BLaER1 treated with 17β-estradiol and CSF1 and Interleukin-3, amounts not matched to agents 10 nM and 100 nM (cell line): ENCODE measurements around the gene TMEM132D.

Source experiments
- H3K27ac ChIP-seq, 11 experiments: shearing (Covaris generic); formaldehyde crosslinking; 2 replicates each; pipeline ENCODE4 v1.8.1; 2022
- H3K27me3 ChIP-seq, 11 experiments: shearing (Covaris generic); formaldehyde crosslinking; 2 replicates each; pipeline ENCODE4 v1.8.1; 2022
- H3K36me3 ChIP-seq, 11 experiments: shearing (Covaris generic); formaldehyde crosslinking; 2 replicates each; pipeline ENCODE4 v1.8.1; 2022
- H3K4me1 ChIP-seq, 10 experiments: shearing (Covaris generic); formaldehyde crosslinking; 2 replicates each; pipeline ENCODE4 v1.8.1; 2022
- H3K4me2 ChIP-seq, 11 experiments: shearing (Covaris generic); formaldehyde crosslinking; 2 replicates each; pipeline ENCODE4 v1.8.1; 2022
- H3K4me3 ChIP-seq, 10 experiments: shearing (Covaris generic); formaldehyde crosslinking; 2 replicates each; pipeline ENCODE4 v1.8.1; 2022
- H3K9ac ChIP-seq, 11 experiments: shearing (Covaris generic); formaldehyde crosslinking; 2 replicates each; pipeline ENCODE4 v1.8.1; 2022
- H3K9me3 ChIP-seq, 11 experiments: shearing (Covaris generic); formaldehyde crosslinking; replicated peaks in 1 of 11; 2 replicates each; pipeline ENCODE4 v1.8.1; 2022
- H4K20me1 ChIP-seq, 11 experiments: shearing (Covaris generic); formaldehyde crosslinking; 2 replicates each; pipeline ENCODE4 v1.8.1; 2022
- Cebpa-rat ChIP-seq, 11 experiments: shearing (Covaris generic); IDR thresholded peaks; 2 replicates each; pipeline ENCODE4 v1.8.1; 2022

The TMEM132D gene

DNA sequence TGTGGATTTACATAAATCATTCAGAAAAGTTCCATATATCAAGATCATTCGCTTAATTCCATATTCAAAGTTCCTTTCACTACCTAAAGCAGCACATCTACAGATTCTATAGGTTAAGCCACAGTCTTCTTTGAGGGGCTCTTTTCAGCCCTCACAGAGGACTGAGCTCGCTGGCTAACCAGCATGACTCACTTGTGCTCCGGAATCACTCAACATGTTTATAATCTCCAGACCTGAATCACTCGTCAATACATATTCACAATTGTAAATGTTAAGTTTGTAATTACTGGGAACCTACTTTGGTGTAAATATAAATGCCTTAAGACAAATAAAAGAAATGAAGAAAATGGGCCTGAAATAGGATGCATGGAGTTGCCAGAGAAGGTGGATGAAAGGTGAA lies 315.7 kb downstream of the TMEM132D start:
- Histone ChIP-seq H3K4me2 (no peak overlapping the region), H4K20me1 (no peaks in the 10 kb centered on the region), H3K9ac (no peak overlapping the region), H3K27ac (no peak overlapping the region), H3K36me3 (no peaks in the 10 kb centered on the region), H3K4me1 (no peaks in the 10 kb centered on the region), H3K27me3 (no peaks in the 10 kb centered on the region), H3K4me3 (no peak overlapping the region), H3K9me3 (no peaks in the 10 kb centered on the region; a peak in 1 of 22 replicates)
- TF ChIP-seq Cebpa-rat (IDR thresholded peaks at IDR 0.05) = no peak

DNA sequence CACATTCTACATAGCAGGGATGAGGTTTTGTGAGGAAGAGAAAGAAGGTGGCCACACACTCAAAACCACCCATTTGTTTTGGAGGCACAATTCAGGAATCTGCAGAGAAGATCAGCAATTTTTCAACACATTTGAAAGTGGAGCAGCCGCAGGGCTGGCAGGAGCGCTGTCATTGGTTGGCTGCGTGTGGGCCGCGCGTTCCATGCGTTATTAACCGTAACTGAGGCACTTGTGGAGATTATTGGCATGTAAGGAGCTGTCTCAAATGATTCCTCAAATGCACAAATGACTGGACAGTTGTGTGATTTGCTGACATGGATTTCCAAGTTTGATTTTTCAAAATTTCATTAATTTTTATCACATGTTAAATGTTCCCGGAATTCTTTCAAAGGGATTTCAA lies 318.5 kb downstream of the TMEM132D start:
- Histone ChIP-seq H3K9me3 (no peaks in the 10 kb centered on the region; a peak in 1 of 22 replicates), H3K4me3 (no peak overlapping the region), H3K36me3 (no peaks in the 10 kb centered on the region), H3K4me1 (peaks cover 0 to 7% (median 0%) of the 10 kb centered on the region in 10 experiments; a peak in 5 of 20 replicates), H3K27me3 (no peaks in the 10 kb centered on the region), H4K20me1 (no peaks in the 10 kb centered on the region), H3K4me2 (no peak overlapping the region), H3K9ac (no peak overlapping the region), H3K27ac (no peak overlapping the region)
- no peak for TF ChIP-seq Cebpa-rat (IDR thresholded peaks at IDR 0.05)

DNA sequence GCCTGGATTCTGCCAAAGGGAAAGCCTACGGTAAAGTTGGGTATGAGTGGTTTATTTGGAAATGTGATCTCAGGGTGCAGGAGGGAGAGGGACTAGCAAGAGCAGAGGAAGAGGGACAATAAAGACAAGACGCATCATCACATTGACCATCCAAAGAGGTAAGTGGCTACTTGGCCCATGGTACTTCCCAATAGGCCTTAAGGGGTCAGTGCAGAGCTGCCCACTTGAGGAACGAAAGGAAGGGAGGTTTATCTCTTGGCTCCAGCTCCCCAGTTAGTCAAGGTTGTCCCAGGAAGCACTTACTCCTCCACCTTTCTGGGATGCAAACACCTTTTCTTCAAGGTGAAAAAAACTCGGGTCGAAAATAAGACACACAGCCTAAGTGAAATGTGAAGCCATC lies 323.9 kb downstream of the TMEM132D start:
- no peak overlapping the region for H3K9ac ChIP-seq
- no peaks in the 10 kb centered on the region for H3K27me3 ChIP-seq
- H3K36me3 ChIP-seq = no peaks in the 10 kb centered on the region
- no peaks in the 10 kb centered on the region for H4K20me1 ChIP-seq
- no peak overlapping the region for H3K4me2 ChIP-seq
- H3K4me3 ChIP-seq = no peak overlapping the region
- no peak for TF ChIP-seq Cebpa-rat (IDR thresholded peaks at IDR 0.05)
- H3K4me1 ChIP-seq = peaks cover 0 to 7% (median 0%) of the 10 kb centered on the region in 10 experiments; a peak in 5 of 20 replicates
- H3K27ac ChIP-seq = no peak overlapping the region
- no peaks in the 10 kb centered on the region for H3K9me3 ChIP-seq

DNA sequence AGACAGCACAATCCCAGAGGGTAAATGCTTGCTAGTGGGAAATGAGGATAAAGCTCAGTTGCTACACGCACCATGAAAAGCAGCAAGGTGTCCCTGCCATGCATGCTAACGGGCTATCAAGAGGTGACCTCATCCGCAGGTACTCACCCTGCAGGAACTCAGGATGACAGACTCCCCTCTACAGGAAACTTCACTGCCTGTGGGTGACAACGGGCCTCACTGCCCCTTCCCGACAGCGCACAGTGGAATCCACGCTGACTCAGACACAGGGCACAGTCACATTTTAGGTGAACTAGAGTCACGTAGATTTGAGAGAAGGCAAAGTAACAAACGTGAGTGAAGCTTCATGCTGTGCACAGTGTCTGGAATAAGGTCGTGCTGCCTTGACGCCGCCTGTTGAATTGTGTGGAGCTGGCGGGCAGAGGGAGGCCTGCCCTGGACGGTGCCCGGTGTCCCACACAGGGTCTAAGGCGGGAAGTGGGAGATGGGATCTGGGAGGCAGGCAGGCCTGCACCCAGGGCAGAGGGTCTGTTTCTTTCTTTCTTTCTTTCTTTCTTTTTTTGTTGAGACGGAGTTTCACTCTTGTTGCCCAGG lies 331.8 kb downstream of the TMEM132D start:
- no peak overlapping the region for H3K27ac ChIP-seq
- no peak overlapping the region for H3K9ac ChIP-seq
- H3K36me3 ChIP-seq = no peaks in the 10 kb centered on the region
- no peaks in the 10 kb centered on the region for H3K4me1 ChIP-seq
- no peak overlapping the region for H3K4me3 ChIP-seq
- no peak for TF ChIP-seq Cebpa-rat (IDR thresholded peaks at IDR 0.05)
- H4K20me1 ChIP-seq = no peaks in the 10 kb centered on the region; a peak in 1 of 22 replicates
- H3K4me2 ChIP-seq = no peak overlapping the region
- no peaks in the 10 kb centered on the region for H3K27me3 ChIP-seq
- H3K9me3 ChIP-seq = no peaks in the 10 kb centered on the region

DNA sequence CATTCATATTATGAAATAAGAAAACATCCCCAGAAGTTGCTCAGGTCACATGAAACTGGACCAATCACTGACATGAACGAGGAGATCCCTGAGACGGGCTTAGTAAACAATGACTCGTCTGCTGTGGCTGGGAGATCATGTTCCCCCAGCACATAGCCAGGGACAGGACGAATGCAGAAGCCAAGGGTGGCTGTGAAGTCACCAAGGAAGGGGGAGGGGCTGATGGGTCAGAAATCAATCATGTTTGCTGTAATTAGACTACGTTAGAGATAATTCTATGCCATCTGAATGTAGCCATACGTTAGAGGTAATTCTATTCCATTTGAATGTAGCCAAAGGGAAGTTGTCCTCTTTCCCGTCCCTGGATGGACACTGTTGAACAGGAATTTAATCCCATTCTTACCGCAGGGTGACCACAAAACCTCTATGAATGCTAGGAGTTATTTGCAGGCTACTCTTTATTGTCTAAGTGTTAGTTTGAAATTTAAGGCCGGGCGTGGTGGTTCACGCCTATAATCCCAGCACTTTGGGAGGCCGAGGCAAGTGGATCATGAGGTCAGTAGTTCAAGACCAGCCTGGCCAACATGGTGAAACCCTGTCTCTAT lies 332.9 kb downstream of the TMEM132D start:
- Histone ChIP-seq H3K9me3 (no peaks in the 10 kb centered on the region), H4K20me1 (no peaks in the 10 kb centered on the region; a peak in 1 of 22 replicates)
- TF ChIP-seq Cebpa-rat (IDR thresholded peaks at IDR 0.05) = no peak

DNA sequence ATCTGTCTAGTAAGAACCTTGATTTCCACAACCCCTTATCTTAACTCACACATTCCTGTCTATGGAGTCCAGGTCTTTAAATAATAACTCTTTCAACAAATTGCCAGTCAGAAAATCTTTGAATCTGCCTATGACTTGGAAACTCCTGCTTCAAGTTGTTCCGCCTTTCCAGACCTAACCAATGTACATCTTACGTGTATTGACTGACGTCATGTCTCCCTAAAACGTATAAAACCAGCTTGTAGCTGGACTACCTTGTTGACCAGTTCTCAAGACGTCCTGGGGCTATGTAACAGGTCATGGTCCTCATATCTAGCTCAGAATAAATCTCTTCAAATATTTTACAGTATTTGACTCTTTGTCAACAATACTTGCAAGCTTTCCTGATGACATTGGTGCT lies 337.0 kb downstream of the TMEM132D start:
- no peak for TF ChIP-seq Cebpa-rat (IDR thresholded peaks at IDR 0.05)
- Histone ChIP-seq H3K4me2 (no peak overlapping the region), H4K20me1 (no peaks in the 10 kb centered on the region), H3K9me3 (0 out of 22 replicates have a peak, but pooled peaks cover 0 to 8% (median 0%) of the 10 kb centered on the region in 11 experiments), H3K9ac (no peak overlapping the region), H3K36me3 (no peaks in the 10 kb centered on the region), H3K4me1 (peaks cover 8 to 23% (median 14%) of the 10 kb centered on the region in 10 experiments; a peak in 19 of 20 replicates), H3K27ac (no peak overlapping the region), H3K27me3 (no peaks in the 10 kb centered on the region; a peak in 1 of 22 replicates), H3K4me3 (no peak overlapping the region)

More for the DNA sequence above, 332.9 kb downstream of the TMEM132D start:
- Histone ChIP-seq H3K27me3 (no peaks in the 10 kb centered on the region), H3K9ac (no peak overlapping the region), H3K36me3 (no peaks in the 10 kb centered on the region), H3K27ac (no peak overlapping the region), H3K4me1 (no peaks in the 10 kb centered on the region), H3K4me2 (no peak overlapping the region), H3K4me3 (no peak overlapping the region)

DNA sequence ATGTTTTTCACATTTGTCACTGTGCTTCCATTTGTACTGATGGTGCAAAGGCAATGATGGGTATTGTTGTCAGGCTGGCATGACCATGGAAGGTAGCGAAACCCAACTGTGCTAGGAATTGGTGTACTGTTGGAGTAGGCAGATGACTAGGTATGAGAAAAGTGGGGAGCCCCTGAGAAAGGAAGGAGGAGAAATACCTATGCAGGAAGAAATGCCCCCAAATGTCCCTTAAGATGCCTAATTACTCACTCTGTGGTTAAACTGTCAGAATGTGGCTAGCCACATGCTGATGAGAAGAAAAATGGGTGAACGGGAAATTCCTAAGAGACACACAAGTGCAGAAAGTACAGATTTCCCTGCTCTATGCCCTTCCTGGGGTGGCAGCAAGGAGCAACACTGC lies 339.1 kb downstream of the TMEM132D start:
- H3K4me3 ChIP-seq = no peak overlapping the region
- no peak overlapping the region for H3K27ac ChIP-seq
- H3K36me3 ChIP-seq = no peaks in the 10 kb centered on the region
- no peak overlapping the region for H3K9ac ChIP-seq
- 0 out of 22 replicates have a peak, but pooled peaks cover 0 to 8% (median 0%) of the 10 kb centered on the region in 11 experiments for H3K9me3 ChIP-seq
- H3K4me1 ChIP-seq = peaks cover 8 to 31% (median 14%) of the 10 kb centered on the region in 10 experiments; a peak in 19 of 20 replicates
- peak overlapping the region in 10 of 11 experiments; percentile 36 to 74 (median 61); a peak in 20 of 22 replicates for H3K4me2 ChIP-seq
- no peaks in the 10 kb centered on the region; a peak in 1 of 22 replicates for H3K27me3 ChIP-seq
- no peak for TF ChIP-seq Cebpa-rat (IDR thresholded peaks at IDR 0.05)
- no peaks in the 10 kb centered on the region for H4K20me1 ChIP-seq

DNA sequence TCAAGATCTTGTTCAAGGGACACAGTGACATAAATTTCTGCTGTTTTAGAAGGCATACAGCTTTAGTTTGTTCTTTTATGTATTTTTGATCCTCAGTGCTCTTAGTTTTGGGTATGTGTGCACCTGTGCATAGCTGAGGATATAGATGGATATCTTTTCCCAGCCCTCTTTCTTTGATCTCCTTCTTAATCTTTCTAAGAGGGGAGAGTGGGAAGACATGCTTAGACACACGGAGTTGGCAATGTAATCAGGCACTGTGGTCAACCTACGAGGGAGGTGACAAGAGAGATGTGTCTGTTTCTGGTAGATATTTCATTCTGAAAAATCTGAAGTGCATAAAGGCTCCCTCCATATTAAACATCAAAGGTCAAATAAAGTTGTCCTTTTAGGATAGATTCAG lies 340.6 kb downstream of the TMEM132D start:
- no peaks in the 10 kb centered on the region for H3K36me3 ChIP-seq
- TF ChIP-seq Cebpa-rat (IDR thresholded peaks at IDR 0.05) = no peak
- no peak overlapping the region for H3K4me3 ChIP-seq
- H3K27me3 ChIP-seq = no peaks in the 10 kb centered on the region; a peak in 1 of 22 replicates
- no peaks in the 10 kb centered on the region for H4K20me1 ChIP-seq
- peaks cover 8 to 31% (median 14%) of the 10 kb centered on the region in 10 experiments; a peak in 19 of 20 replicates for H3K4me1 ChIP-seq
- no peak overlapping the region for H3K27ac ChIP-seq
- no peak overlapping the region for H3K4me2 ChIP-seq
- H3K9ac ChIP-seq = no peak overlapping the region
- peaks cover 0 to 8% (median 0%) of the 10 kb centered on the region in 11 experiments; a peak in 1 of 22 replicates for H3K9me3 ChIP-seq

DNA sequence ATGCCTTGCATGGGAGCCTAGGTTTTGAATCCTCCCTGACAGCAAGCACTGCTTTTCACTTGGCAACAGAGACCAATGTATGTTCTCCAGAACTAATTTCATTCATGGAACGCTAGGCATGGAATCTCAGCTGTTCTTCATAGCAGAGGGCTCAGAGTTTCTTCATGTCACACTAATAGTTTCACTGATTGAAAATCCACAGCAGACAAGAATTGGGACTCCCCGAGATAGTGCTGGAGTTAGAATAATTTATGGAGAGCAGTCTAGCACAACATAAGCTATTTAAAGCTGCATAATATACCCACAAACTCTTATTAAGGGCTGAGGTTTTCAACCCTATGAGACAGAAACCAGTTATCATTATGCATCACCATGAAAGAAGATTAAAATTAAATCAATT lies 342.5 kb downstream of the TMEM132D start:
- no peak for TF ChIP-seq Cebpa-rat (IDR thresholded peaks at IDR 0.05)
- peaks cover 0 to 8% (median 0%) of the 10 kb centered on the region in 11 experiments; a peak in 1 of 22 replicates for H3K9me3 ChIP-seq
- H3K4me1 ChIP-seq = peaks cover 8 to 31% (median 14%) of the 10 kb centered on the region in 10 experiments; a peak in 19 of 20 replicates
- H3K36me3 ChIP-seq = no peaks in the 10 kb centered on the region
- H4K20me1 ChIP-seq = no peaks in the 10 kb centered on the region
- H3K4me2 ChIP-seq = peak overlapping the region in 5 of 11 experiments; percentile 0 to 35 (median 31); a peak in 9 of 22 replicates
- H3K27ac ChIP-seq = no peak overlapping the region
- no peak overlapping the region for H3K9ac ChIP-seq
- no peak overlapping the region for H3K4me3 ChIP-seq
- no peaks in the 10 kb centered on the region; a peak in 1 of 22 replicates for H3K27me3 ChIP-seq
